B cell (primary cell): ENCODE measurements around the gene RAI14. TPM values are rescaled to one million over a fixed set of nuclear protein-coding genes. Genes with fewer than 3 reads are reported as not detected.

Source experiments
- ATAC-seq: fragments of 200-7000 bp; cut with Tn5 transposase; one replicate; pipeline ENCODE4 v1.10.0; 2021; ENCODE audit warnings: low read depth, mild to moderate bottlenecking, moderate number of reproducible peaks, moderate library complexity
- CTCF ChIA-PET: fragments of 350-600 bp; sonication (Branson Sonifier 250); formaldehyde crosslinking; loops from one replicate; lab custom pipeline; 2021; ENCODE audit warnings: antibody characterized with exemption, inconsistent platforms; lab: Charles Lee
- POLR2A ChIA-PET: fragments of 350-600 bp; sonication (Branson Sonifier 250); formaldehyde crosslinking; loops from one replicate; lab custom pipeline; 2021; ENCODE audit warnings: antibody characterized with exemption; lab: Charles Lee
- DNase-seq: peaks from one replicate; pipeline ENCODE4 v3.0.0; 2013
- H2AFZ ChIP-seq: 2 replicates; pipeline ENCODE4 v1.6.1; 2012; ENCODE audit warnings: mild to moderate bottlenecking, low read depth, low read length; ENCODE audit not compliant: insufficient read depth, poor library complexity, severe bottlenecking
- H3K27ac ChIP-seq, 2 donors: 1 replicate in 1 of 2; 2 replicates in 1 of 2; pipeline ENCODE4 v1.5.1; 2012 to 2013; ENCODE audit warnings: low read length in 2 of 2, mild to moderate bottlenecking in 2 of 2, moderate library complexity in 1 of 2
- H3K27me3 ChIP-seq, 4 experiments: fragments of 200-600 bp in 1 of 4; sonication (generic) in 1 of 4; replicated peaks in 1 of 4; 1 replicate in 2 of 4; 2 replicates in 2 of 4; pipeline versions ENCODE4 v1.6.1 to v1.7.0; 2013 to 2016; ENCODE audit warnings: low read length in 3 of 4, mild to moderate bottlenecking in 2 of 4, mixed read lengths in 1 of 4, moderate library complexity in 1 of 4; ENCODE audit not compliant: insufficient read depth in 4 of 4, control insufficient read depth in 3 of 4; ENCODE audit errors: control extremely low read depth in 1 of 4
- H3K36me3 ChIP-seq, 2 experiments: replicated peaks in 1 of 2; 1 replicate in 1 of 2; 2 replicates in 1 of 2; pipeline versions ENCODE4 v1.6.1 to v1.7.1; 2013; ENCODE audit warnings: low read length in 1 of 2; ENCODE audit not compliant: insufficient read depth in 2 of 2, control insufficient read depth in 1 of 2; ENCODE audit errors: control extremely low read depth in 1 of 2, extremely low read depth in 1 of 2
- H3K4me1 ChIP-seq, 2 donors: fragments of 200-600 bp in 1 of 2; sonication (generic) in 1 of 2; 1 replicate in 1 of 2; 2 replicates in 1 of 2; pipeline versions ENCODE4 v1.5.1 to v1.6.1; 2013 to 2017; ENCODE audit warnings: low read length in 2 of 2; ENCODE audit not compliant: control insufficient read depth in 2 of 2, insufficient read depth in 2 of 2
- H3K4me2 ChIP-seq: replicated peaks from 2 replicates; pipeline ENCODE3; 2012; ENCODE audit warnings: mild to moderate bottlenecking, low read depth, low read length; ENCODE audit not compliant: poor library complexity, severe bottlenecking
- H3K4me3 ChIP-seq, 5 experiments: fragments of 200-600 bp in 1 of 5; sonication (generic) in 1 of 5; 1 replicate in 3 of 5; 2 replicates in 2 of 5; pipeline versions ENCODE4 v1.5.1 to v1.7.0; 2011 to 2016; ENCODE audit warnings: low read length in 4 of 5, mild to moderate bottlenecking in 4 of 5, low read depth in 2 of 5, control low read depth in 1 of 5, moderate library complexity in 1 of 5; ENCODE audit not compliant: insufficient read depth in 1 of 5; ENCODE audit errors: control extremely low read depth in 1 of 5, extremely low read depth in 1 of 5
- H3K79me2 ChIP-seq: fragments of 200-600 bp; sonication (generic); one replicate; pipeline ENCODE4 v1.6.0; 2016; ENCODE audit warnings: low read length; ENCODE audit not compliant: control insufficient read depth, insufficient read depth
- H3K9ac ChIP-seq: fragments of 200-600 bp; sonication (generic); 2 replicates; pipeline ENCODE4 v1.6.1; 2017; ENCODE audit warnings: mild to moderate bottlenecking, low read length, moderate library complexity
- H3K9me3 ChIP-seq, 3 donors: one replicate each; pipeline versions ENCODE4 v1.6.1 to v1.7.1; 2013; ENCODE audit warnings: low read length in 2 of 3; ENCODE audit not compliant: control insufficient read depth in 2 of 3, insufficient read depth in 1 of 3; ENCODE audit errors: control extremely low read depth in 1 of 3
- H4K20me1 ChIP-seq: 2 replicates; pipeline ENCODE4 v1.6.0; 2012; ENCODE audit warnings: mild to moderate bottlenecking, low read length; ENCODE audit not compliant: insufficient read depth, control insufficient read depth, poor library complexity, severe bottlenecking
- H3K27ac Mint-ChIP-seq: one replicate; pipeline ENCODE4 v1.8.0; 2021; ENCODE audit warnings: mixed read lengths
- H3K27me3 Mint-ChIP-seq: one replicate; pipeline ENCODE4 v1.8.0; 2021; ENCODE audit warnings: mixed read lengths
- H3K4me1 Mint-ChIP-seq: one replicate; pipeline ENCODE4 v1.8.0; 2021; ENCODE audit warnings: mixed read lengths
- H3K4me3 Mint-ChIP-seq: one replicate; pipeline ENCODE4 v1.8.0; 2021; ENCODE audit warnings: mixed read lengths
- H3K9me3 Mint-ChIP-seq: one replicate; pipeline ENCODE4 v1.8.0; 2022; ENCODE audit warnings: mixed read lengths; ENCODE audit not compliant: insufficient read depth
- EZH2 ChIP-seq: IDR thresholded peaks from 2 replicates; pipeline ENCODE4 v1.6.1; 2012; ENCODE audit warnings: borderline replicate concordance, low read depth, mild to moderate bottlenecking, moderate library complexity, low read length; ENCODE audit not compliant: insufficient read depth, poor library complexity, severe bottlenecking
- WGBS: methylation state at CpG from one replicate; pipeline ENCODE4 v1.1.5; 2013; ENCODE audit warnings: missing lambda C conversion rate; ENCODE audit not compliant: insufficient coverage; 5-methylcytosine and 5-hydroxymethylcytosine counted together
- intact Hi-C: fragments of 100-400 bp; cut with micrococcal nuclease; formaldehyde crosslinking; loops from one replicate; pipeline ENCODE4 v1.10.0; 2022
- polyA plus RNA-seq: library from polyadenylated mRNA; depleted of rRNA; stranded (reverse); fragments of >200 nt; gene quantifications from 2 replicates; pipeline ENCODE4 v1.2.3, GENCODE V29; 2012
- total RNA-seq, 2 donors: library from RNA; stranded (reverse); fragments of 120-200 nt in 1 of 2; gene quantifications; 1 replicate in 1 of 2; 2 replicates in 1 of 2; pipeline versions ENCODE4 v1.2.3 to v1.2.4, GENCODE V29; 2013 to 2022
- TF ChIP-seq, protein P1 (sequence below): fragments of 200-600 bp; IDR thresholded peaks from one replicate; pipeline ENCODE4 v1.8.0; 2022; ENCODE audit warnings: antibody characterized with exemption, mild to moderate bottlenecking

RAI14 gene
- total and polyA plus RNA-seq, 2 donors (not counting 1 experiment from before 2014, with no cell fraction given) = 0.55 to 1.9 TPM

DNA sequence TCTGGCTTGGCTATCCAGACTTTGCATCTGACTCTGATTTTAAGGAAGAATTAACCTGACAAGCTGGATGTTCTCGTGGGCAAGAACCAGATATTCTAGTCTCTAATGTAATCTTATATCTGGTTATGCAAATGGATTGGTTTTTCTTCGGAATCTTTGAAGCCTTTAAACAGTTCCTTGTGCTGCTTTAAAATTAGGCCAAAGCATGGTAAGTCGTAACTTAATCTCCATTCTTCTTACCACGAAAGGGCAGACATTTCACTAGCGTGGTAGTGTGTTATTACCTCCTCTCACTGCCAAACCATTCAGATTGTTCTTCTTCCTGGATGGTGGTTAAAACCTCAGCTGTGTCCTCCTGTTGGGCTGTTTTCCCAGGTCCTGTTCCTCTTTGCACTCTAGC lies 148.8 kb downstream of the RAI14 start:
- H4K20me1 ChIP-seq = no peaks in the 10 kb centered on the region
- no peaks in the 10 kb centered on the region for H3K79me2 ChIP-seq
- Mint-ChIP-seq H3K27me3 (no peaks in the 10 kb centered on the region), H3K27ac (no peak overlapping the region), H3K9me3 (no peaks in the 10 kb centered on the region), H3K4me3 (no peak overlapping the region), H3K4me1 (no peaks in the 10 kb centered on the region)
- DNase-seq (no peak), ATAC-seq (no peak)
- 70% methylated on average over 2 of the region's 5 CpGs for WGBS
- no peaks in the 10 kb centered on the region for H3K9me3 ChIP-seq
- H3K27ac ChIP-seq = no peak overlapping the region
- TF ChIP-seq EZH2 = no peak
- TF ChIP-seq, protein P1, sequence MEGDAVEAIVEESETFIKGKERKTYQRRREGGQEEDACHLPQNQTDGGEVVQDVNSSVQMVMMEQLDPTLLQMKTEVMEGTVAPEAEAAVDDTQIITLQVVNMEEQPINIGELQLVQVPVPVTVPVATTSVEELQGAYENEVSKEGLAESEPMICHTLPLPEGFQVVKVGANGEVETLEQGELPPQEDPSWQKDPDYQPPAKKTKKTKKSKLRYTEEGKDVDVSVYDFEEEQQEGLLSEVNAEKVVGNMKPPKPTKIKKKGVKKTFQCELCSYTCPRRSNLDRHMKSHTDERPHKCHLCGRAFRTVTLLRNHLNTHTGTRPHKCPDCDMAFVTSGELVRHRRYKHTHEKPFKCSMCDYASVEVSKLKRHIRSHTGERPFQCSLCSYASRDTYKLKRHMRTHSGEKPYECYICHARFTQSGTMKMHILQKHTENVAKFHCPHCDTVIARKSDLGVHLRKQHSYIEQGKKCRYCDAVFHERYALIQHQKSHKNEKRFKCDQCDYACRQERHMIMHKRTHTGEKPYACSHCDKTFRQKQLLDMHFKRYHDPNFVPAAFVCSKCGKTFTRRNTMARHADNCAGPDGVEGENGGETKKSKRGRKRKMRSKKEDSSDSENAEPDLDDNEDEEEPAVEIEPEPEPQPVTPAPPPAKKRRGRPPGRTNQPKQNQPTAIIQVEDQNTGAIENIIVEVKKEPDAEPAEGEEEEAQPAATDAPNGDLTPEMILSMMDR = no peak
- H3K9ac ChIP-seq = no peak overlapping the region
- no peak overlapping the region for H3K4me3 ChIP-seq
- POLR2A ChIA-PET = no interaction called here
- H3K4me1 ChIP-seq = no peaks in the 10 kb centered on the region
- H2AFZ ChIP-seq = no peak overlapping the region
- no peaks in the 10 kb centered on the region for H3K36me3 ChIP-seq
- H3K4me2 ChIP-seq = no peak overlapping the region
- CTCF ChIA-PET = no interaction called here
- intact Hi-C loops = no loop called here
- H3K27me3 ChIP-seq = peaks cover 0 to 2% (median 0%) of the 10 kb centered on the region in 4 experiments

DNA sequence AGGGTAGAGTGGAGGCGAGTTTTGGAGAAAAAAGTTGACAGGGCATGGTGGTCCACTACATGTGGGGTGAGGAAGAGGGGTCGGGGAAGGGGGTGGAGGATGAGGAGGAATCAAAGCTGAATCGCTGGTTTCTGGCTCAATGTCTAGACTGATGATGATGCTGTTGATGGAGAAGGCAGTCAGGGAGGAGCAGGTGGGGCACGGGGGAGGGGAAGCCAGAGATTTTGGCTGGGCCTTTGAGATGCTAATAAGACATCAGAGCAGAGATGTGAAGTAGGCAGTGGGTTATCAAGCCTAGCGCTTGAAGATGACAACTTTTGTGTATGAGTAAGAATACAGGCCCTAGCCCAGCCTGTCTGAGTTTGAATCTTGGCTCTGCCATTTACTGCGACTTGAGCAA lies 150.4 kb downstream of the RAI14 start:
- no peak for ATAC-seq
- POLR2A ChIA-PET = no interaction called here
- CTCF ChIA-PET = no interaction called here
- Histone ChIP-seq H3K4me3 (no peak overlapping the region), H3K9me3 (no peaks in the 10 kb centered on the region), H4K20me1 (no peaks in the 10 kb centered on the region), H3K9ac (no peak overlapping the region), H3K4me1 (no peaks in the 10 kb centered on the region), H3K27me3 (peaks cover 0 to 2% (median 0%) of the 10 kb centered on the region in 4 experiments), H3K27ac (no peak overlapping the region), H2AFZ (no peak overlapping the region), H3K36me3 (no peaks in the 10 kb centered on the region), H3K79me2 (no peaks in the 10 kb centered on the region), H3K4me2 (no peak overlapping the region)
- Mint-ChIP-seq H3K27ac (no peak overlapping the region), H3K9me3 (no peaks in the 10 kb centered on the region), H3K4me3 (no peak overlapping the region), H3K4me1 (no peaks in the 10 kb centered on the region), H3K27me3 (no peaks in the 10 kb centered on the region)
- intact Hi-C loops = no loop called here
- TF ChIP-seq, protein P1 = no peak
- TF ChIP-seq EZH2 = no peak
- WGBS = 86% methylated on average over 6 of the region's 6 CpGs
- no peak for DNase-seq
